ENCODE measurements around the gene P2RX6.

DNA sequence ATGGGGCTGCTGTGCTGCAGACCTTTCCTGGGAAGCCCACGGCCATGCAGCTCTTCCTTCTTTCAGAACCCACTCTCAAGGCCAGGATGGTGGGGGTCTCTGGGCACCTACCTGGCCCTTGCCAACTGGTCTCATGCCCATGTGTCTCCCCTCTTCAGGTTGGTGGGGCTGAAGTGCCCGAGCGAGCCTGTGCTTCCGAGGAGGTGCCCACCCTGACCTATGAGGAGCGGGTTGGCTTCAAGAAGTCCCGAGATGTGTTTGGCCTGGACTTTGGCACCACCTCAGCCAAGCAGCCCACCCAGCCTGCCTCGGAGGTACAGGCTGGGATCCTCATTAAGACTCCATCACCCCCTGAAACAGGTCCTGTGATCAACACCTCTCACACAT lies 22.9 kb upstream of the P2RX6 start:
- no peak for TF ChIP-seq TCF12 (IDR thresholded peaks at IDR 0.05)
- no peak for TF ChIP-seq RAD21 (IDR thresholded peaks at IDR 0.05; ENCODE audit: low read length)
- no peak for TF ChIP-seq EP300 (IDR thresholded peaks at IDR 0.05; ENCODE audit: borderline replicate concordance in 1 of 2, low read depth in 1 of 2, low read length in 1 of 2)
- TF ChIP-seq SIN3A (IDR thresholded peaks at IDR 0.05; ENCODE audit: borderline replicate concordance, low read depth, low read length) = no peak
- TF ChIP-seq SMC3 (IDR thresholded peaks at IDR 0.05; ENCODE audit: low read depth, low read length) = no peak
- TF ChIP-seq, protein P1, sequence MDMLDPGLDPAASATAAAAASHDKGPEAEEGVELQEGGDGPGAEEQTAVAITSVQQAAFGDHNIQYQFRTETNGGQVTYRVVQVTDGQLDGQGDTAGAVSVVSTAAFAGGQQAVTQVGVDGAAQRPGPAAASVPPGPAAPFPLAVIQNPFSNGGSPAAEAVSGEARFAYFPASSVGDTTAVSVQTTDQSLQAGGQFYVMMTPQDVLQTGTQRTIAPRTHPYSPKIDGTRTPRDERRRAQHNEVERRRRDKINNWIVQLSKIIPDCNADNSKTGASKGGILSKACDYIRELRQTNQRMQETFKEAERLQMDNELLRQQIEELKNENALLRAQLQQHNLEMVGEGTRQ (IDR thresholded peaks at IDR 0.05; ENCODE audit: borderline replicate concordance, low read depth, low read length) = no peak
- TF ChIP-seq NFIC (IDR thresholded peaks at IDR 0.05; ENCODE audit: borderline replicate concordance) = no peak
- TF ChIP-seq YY1 (IDR thresholded peaks at IDR 0.05; ENCODE audit: low read depth) = no peak
- TF ChIP-seq CHD2 (IDR thresholded peaks at IDR 0.05; ENCODE audit: low read length, partially characterized antibody) = no peak
- no peak for TF ChIP-seq FOXJ3 (CRISPR knock-in tag; IDR thresholded peaks at IDR 0.05)
- no peak for TF ChIP-seq RFX5 (IDR thresholded peaks at IDR 0.05; ENCODE audit: low read length)
- TF ChIP-seq, protein P2, sequence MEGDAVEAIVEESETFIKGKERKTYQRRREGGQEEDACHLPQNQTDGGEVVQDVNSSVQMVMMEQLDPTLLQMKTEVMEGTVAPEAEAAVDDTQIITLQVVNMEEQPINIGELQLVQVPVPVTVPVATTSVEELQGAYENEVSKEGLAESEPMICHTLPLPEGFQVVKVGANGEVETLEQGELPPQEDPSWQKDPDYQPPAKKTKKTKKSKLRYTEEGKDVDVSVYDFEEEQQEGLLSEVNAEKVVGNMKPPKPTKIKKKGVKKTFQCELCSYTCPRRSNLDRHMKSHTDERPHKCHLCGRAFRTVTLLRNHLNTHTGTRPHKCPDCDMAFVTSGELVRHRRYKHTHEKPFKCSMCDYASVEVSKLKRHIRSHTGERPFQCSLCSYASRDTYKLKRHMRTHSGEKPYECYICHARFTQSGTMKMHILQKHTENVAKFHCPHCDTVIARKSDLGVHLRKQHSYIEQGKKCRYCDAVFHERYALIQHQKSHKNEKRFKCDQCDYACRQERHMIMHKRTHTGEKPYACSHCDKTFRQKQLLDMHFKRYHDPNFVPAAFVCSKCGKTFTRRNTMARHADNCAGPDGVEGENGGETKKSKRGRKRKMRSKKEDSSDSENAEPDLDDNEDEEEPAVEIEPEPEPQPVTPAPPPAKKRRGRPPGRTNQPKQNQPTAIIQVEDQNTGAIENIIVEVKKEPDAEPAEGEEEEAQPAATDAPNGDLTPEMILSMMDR (IDR thresholded peaks at IDR 0.05) = no peak
- TF ChIP-seq FOSL2 (IDR thresholded peaks at IDR 0.05; ENCODE audit: borderline replicate concordance, low read depth) = no peak
- no peak for TF ChIP-seq RXRA (IDR thresholded peaks at IDR 0.05; ENCODE audit: borderline replicate concordance, low read depth)

Data from SK-N-SH (cell line).